Measurements from ENCODE around the gene AGRN.

DNA sequence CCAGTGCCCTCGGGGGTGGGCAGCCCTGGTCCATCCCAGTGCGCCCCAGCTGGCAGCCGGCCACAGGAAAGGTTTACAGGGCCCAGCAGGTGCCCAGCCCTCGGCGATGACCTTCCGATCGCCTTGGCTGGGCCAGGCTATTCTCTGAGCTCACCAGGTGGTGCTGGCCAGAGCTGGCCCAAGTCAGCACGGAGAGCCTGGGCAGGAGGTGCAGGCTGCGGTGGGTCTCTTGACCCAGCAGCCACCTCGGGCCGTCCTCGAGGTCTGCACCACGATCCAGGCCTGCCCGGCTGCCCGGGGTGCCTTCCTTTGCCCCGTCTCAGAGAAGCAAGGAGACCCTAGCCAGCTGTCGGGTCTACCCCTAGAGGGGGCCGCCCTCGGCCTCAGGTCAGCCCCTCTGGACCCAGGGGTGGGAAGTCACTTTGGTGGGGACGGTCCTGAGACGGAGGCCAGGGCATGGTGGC is 38.4 kb upstream of the AGRN start:
- TF ChIP-seq NR1H2 (CRISPR knock-in tag; IDR thresholded peaks at IDR 0.05) (no peak), CREB1 (CRISPR knock-in tag; IDR thresholded peaks at IDR 0.05) (no peak), PRRX2 (CRISPR knock-in tag; IDR thresholded peaks at IDR 0.05) (no peak), HMGXB4 (CRISPR knock-in tag; IDR thresholded peaks at IDR 0.05) (no peak), ZNF138 (CRISPR knock-in tag; conservative IDR thresholded peaks at IDR 0.05) (no peak), CTCF (IDR thresholded peaks at IDR 0.05) (no peak)

Data from WTC11 (cell line).